ENCODE results near the gene BSCL2. TPM values are rescaled to one million over a fixed set of nuclear protein-coding genes. Genes with fewer than 3 reads are reported as not detected.
A peak's percentile ranks its signal among the peaks of the same experiment; 100 is the strongest.
"Not testable (repeated sequence)": the region's sequence is repeated elsewhere in the genome, so short reads cannot be mapped to it uniquely, and the experiment has no call there.

The BSCL2 gene
- total RNA-seq, 1 donor from 2014 or later, result 21.6 TPM

GRCh38 chr11:62716816-62717215 is 9.6 kb upstream of the BSCL2 start:
- no peak for DNase-seq

- no peak for DNase-seq
Observed at GRCh38 chr11:62716206-62716605, 9.0 kb upstream of the BSCL2 start.

- no peak for DNase-seq
Observed at GRCh38 chr11:62715150-62716130, 8.2 kb upstream of the BSCL2 start.

- DNase-seq, result no peak
Observed at GRCh38 chr11:62713343-62713742, 6.1 kb upstream of the BSCL2 start.

- no peak for DNase-seq
Observed at GRCh38 chr11:62712861-62713260, 5.6 kb upstream of the BSCL2 start.

DNA sequence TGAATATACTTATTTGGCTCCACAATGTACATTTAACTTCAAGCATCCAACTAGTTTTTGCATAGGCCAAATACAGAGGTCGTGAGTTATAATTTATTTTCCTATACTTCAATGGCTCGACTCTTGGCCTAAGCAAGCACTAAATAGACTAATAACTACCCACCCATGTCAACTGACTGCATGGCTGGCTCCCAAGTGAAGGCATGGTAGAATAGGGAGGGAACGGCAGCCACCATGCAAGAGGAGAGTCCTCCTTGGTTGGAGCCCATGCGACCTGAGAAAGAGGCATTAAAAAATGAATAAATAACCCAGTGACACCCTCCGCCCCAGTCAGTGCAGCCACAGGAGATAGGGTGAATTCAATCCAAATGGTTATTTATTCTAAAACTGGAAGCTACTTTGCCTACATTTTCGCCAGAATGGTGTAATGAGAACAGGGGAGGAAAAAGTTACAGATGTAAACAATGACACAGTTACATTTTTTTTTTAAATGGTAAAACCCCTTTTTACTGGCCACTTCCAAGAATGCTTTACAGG is 5.1 kb upstream of the BSCL2 start:
- DNase-seq, result no peak

- no peak for DNase-seq
Observed at GRCh38 chr11:62710001-62710345, 2.7 kb upstream of the BSCL2 start.

DNA sequence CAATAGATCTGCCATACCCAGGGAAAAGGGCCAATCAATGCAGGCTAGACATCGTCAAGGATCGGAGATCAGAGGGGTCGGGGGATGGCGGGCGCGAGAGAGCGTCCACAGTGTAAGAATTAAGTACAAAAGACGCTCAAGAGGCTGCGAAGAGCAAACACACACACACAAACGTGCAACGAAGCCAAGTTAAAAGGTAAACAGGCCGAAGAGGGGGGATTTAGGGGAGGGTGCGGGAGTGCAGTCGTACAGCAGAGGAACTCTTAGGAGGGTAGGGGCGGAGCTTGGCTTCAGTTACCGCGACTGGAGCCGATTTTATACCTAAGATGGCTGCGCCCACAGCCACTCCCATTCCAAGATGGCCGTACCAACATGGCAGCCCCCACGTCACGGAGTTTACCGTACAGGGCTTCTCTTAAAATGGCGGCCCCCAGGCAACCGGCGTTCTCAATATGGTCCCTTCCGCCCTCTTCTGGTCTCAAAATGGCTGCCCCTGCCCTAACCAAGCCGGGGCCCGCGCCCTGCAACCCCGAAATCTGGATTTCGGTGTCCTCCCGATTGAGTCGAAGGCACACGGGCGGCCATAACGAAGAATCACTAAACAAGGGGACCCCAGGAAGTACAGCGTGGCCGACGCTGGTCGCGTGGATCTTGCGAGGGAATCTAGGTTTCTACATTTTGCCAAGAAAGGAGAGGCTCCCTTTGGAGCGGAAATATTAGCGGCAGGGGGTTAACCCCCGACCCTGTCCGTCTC is 2.2 kb upstream of the BSCL2 start:
- DNase-seq, result peak; percentile 98

GRCh38 chr11:62708793-62709192 is 1.6 kb upstream of the BSCL2 start:
- DNase-seq, result no peak

- no peak for DNase-seq
Observed at GRCh38 chr11:62708392-62708791, 1.2 kb upstream of the BSCL2 start.

GRCh38 chr11:62706850-62707247 is 375 bp downstream of the BSCL2 start:
- DNase-seq, result no peak

GRCh38 chr11:62705880-62706849 is 1.1 kb downstream of the BSCL2 start:
- peak; percentile 88 for DNase-seq

GRCh38 chr11:62705413-62705812 is 1.8 kb downstream of the BSCL2 start:
- no peak for DNase-seq

- not testable (repeated sequence) for DNase-seq
Observed at GRCh38 chr11:62703921-62704320, 3.3 kb downstream of the BSCL2 start.

- no peak for DNase-seq
Observed at GRCh38 chr11:62702246-62702645, 5.0 kb downstream of the BSCL2 start.

- peak; percentile 25 for DNase-seq
Observed at GRCh38 chr11:62694455-62695167, 12.6 kb downstream of the BSCL2 start.

DNA sequence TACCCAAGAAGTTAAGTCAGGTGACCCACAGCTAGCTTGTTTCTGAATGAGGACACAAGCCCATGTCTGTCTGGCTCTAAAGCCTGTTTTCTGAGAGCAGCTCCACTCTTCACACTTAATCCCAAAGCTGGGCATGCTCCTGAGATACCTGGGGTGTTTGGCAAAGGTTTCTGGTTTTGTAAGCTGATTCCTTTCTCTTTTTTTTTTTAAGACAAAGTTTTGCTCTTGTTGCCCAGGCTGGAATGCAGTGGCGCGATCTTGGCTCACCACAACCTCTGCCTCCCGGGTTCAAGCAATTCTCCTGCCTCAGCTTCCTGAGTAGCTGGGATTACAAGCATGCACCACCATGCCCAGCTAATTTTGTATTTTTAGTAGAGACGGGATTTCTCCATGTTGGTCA is 13.6 kb downstream of the BSCL2 start:
- not testable (repeated sequence) for DNase-seq

GRCh38 chr11:62689421-62690183 is 17.6 kb downstream of the BSCL2 start, which contains the start of gene LRRN4CL:
LRRN4CL (minus strand) TSS chr11:62689530; CDS start chr11:62688508, 1,022 bp downstream.
- DNase-seq, result peak; percentile 93

GRCh38 chr11:62688491-62688890 is 18.7 kb downstream of the BSCL2 start:
- DNase-seq, result peak; percentile 63

All from skin of body (tissue), 2 donors.